ENCODE results near the gene TLCD1.

Gene TLCD1

DNA sequence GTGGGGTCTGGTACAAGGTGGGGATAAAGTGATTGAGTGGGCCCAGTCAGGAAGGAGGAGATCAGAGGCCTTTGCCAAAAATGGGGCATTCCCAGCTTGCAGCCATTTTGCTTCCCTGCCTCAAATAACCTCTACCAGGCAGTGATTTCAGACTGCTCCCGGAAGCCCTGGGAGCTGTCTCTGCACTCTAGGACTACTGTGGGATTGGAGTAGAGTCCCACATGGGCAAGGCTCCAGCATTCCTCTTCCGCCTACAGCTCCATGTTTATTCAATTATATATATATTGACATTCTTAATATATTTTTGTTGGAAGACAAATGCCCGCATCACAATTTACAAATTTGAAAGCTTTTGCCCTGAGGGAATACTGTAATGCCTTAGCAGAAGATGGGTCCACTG is 50.5 kb downstream of the TLCD1 start:
- no peak for DNase-seq
